Glutamatergic neuron (in vitro differentiated cells): ENCODE measurements around the gene IL4R. TPM values are rescaled to one million over a fixed set of nuclear protein-coding genes. Genes with fewer than 3 reads are reported as not detected.
"Not testable (repeated sequence)": the region's sequence is repeated elsewhere in the genome, so short reads cannot be mapped to it uniquely, and the experiment has no call there.

Source experiments
- DNase-seq: peaks from one replicate; pipeline ENCODE4 v3.0.0; 2022
- H3K27ac Mint-ChIP-seq: one replicate; pipeline ENCODE4 v1.8.0; 2020; ENCODE audit warnings: mild to moderate bottlenecking, mixed read lengths, inconsistent platforms; ENCODE audit not compliant: unreplicated experiment
- H3K27me3 Mint-ChIP-seq: one replicate; pipeline ENCODE4 v1.8.0; 2020; ENCODE audit warnings: mild to moderate bottlenecking, moderate library complexity, mixed read lengths, inconsistent platforms; ENCODE audit not compliant: unreplicated experiment
- H3K36me3 Mint-ChIP-seq: one replicate; pipeline ENCODE4 v1.8.0; 2020; ENCODE audit warnings: mild to moderate bottlenecking, mixed read lengths, inconsistent platforms; ENCODE audit not compliant: unreplicated experiment
- H3K4me1 Mint-ChIP-seq: one replicate; pipeline ENCODE4 v1.8.0; 2020; ENCODE audit warnings: mild to moderate bottlenecking, low read depth, mixed read lengths, inconsistent platforms; ENCODE audit not compliant: unreplicated experiment
- H3K4me3 Mint-ChIP-seq: one replicate; pipeline ENCODE4 v1.8.0; 2020; ENCODE audit warnings: mild to moderate bottlenecking, mixed read lengths, inconsistent platforms; ENCODE audit not compliant: unreplicated experiment
- H3K9me3 Mint-ChIP-seq: one replicate; pipeline ENCODE4 v1.8.0; 2020; ENCODE audit warnings: mild to moderate bottlenecking, moderate library complexity, mixed read lengths, inconsistent platforms; ENCODE audit not compliant: unreplicated experiment
- CTCF ChIP-seq: fragments of 200-600 bp; sonication (generic); IDR thresholded peaks from one replicate; pipeline ENCODE4 v1.5.0; 2021; ENCODE audit not compliant: partially characterized antibody, unreplicated experiment
- total RNA-seq: library from RNA; stranded (reverse); fragmentation: NEBNext Ultra II Directional; extraction: Animal tissue kit (Norgen Biotek cat#: 25700); gene quantifications from one replicate; pipeline ENCODE4 v1.2.1, GENCODE V29; 2021; ENCODE audit not compliant: unreplicated experiment

The IL4R gene
- total RNA-seq, 1 donor from 2014 or later = 10.8 TPM

GRCh38 chr16:27408012-27408601, 94.3 kb downstream of the IL4R start:
- Mint-ChIP-seq H3K36me3 (no peaks in the 10 kb centered on the region), H3K9me3 (peaks cover 3% of the 10 kb centered on the region), H3K27me3 (peaks cover 6% of the 10 kb centered on the region), H3K27ac (no peak overlapping the region), H3K4me3 (no peak overlapping the region), H3K4me1 (peaks cover 1% of the 10 kb centered on the region)
- no peak for DNase-seq
- no peak for TF ChIP-seq CTCF

GRCh38 chr16:27408602-27409031, 94.8 kb downstream of the IL4R start:
- Mint-ChIP-seq H3K27ac (no peak overlapping the region), H3K4me3 (no peak overlapping the region), H3K27me3 (peaks cover 3% of the 10 kb centered on the region), H3K9me3 (no peaks in the 10 kb centered on the region), H3K4me1 (no peaks in the 10 kb centered on the region), H3K36me3 (no peaks in the 10 kb centered on the region)
- TF ChIP-seq CTCF = no peak
- DNase-seq = no peak

- H3K4me1 Mint-ChIP-seq, H3K9me3 Mint-ChIP-seq, H3K36me3 Mint-ChIP-seq, H3K27me3 Mint-ChIP-seq, H3K27ac Mint-ChIP-seq, H3K4me3 Mint-ChIP-seq, DNase-seq: not testable (repeated sequence)
Observed at GRCh38 chr16:27409958-27410357, 96.2 kb downstream of the IL4R start.

- Mint-ChIP-seq H3K4me1 (no peaks in the 10 kb centered on the region), H3K27ac (no peak overlapping the region), H3K27me3 (peaks cover 3% of the 10 kb centered on the region), H3K4me3 (no peak overlapping the region), H3K9me3 (no peaks in the 10 kb centered on the region), H3K36me3 (no peaks in the 10 kb centered on the region)
- DNase-seq = no peak
- TF ChIP-seq CTCF = no peak
Observed at GRCh38 chr16:27410761-27411160, 97.0 kb downstream of the IL4R start.

- Mint-ChIP-seq H3K4me1 (no peaks in the 10 kb centered on the region), H3K27me3 (no peaks in the 10 kb centered on the region), H3K27ac (no peak overlapping the region), H3K4me3 (no peak overlapping the region), H3K36me3 (no peaks in the 10 kb centered on the region), H3K9me3 (no peaks in the 10 kb centered on the region)
- no peak for DNase-seq
- TF ChIP-seq CTCF = no peak
Observed at GRCh38 chr16:27413956-27414355, 100.2 kb downstream of the IL4R start.

Other genes with a start within 250 kb of the IL4R start
- gene C16orf82, start 247.0 kb upstream of the IL4R start, total RNA-seq = not detected
- 9.6 TPM for gene KDM8, start 110.4 kb upstream of the IL4R start, total RNA-seq
- gene NSMCE1, start 45.2 kb upstream of the IL4R start, total RNA-seq = 32.7 TPM
- 0.86 TPM for gene IL21R, start 88.2 kb downstream of the IL4R start, total RNA-seq
- gene GTF3C1, start 235.9 kb downstream of the IL4R start, total RNA-seq = 106 TPM
- 22.9 TPM for gene KATNIP, start 236.2 kb downstream of the IL4R start, total RNA-seq